AG10803 (cell line): ENCODE results near the gene ZIC1.
A peak's percentile ranks its signal among the peaks of the same experiment; 100 is the strongest.

Experiments used
- DNase-seq: peaks from one replicate; pipeline ENCODE4 v3.0.0; 2010; ENCODE audit warnings: low read depth
- H3K4me3 ChIP-seq: 2 replicates; pipeline ENCODE4 v1.5.1; 2011; ENCODE audit warnings: mild to moderate bottlenecking, low read length, control low read depth
- CTCF ChIP-seq: conservative IDR thresholded peaks from 2 replicates; pipeline ENCODE4 v1.5.1; 2011; ENCODE audit warnings: mild to moderate bottlenecking, low read length, control low read depth, inconsistent platforms

Gene ZIC1

GRCh38 chr3:147397875-147398812 is 11.0 kb upstream of the ZIC1 start:
- H3K4me3 ChIP-seq = no peak overlapping the region
- no peak for TF ChIP-seq CTCF
- DNase-seq = no peak

DNA sequence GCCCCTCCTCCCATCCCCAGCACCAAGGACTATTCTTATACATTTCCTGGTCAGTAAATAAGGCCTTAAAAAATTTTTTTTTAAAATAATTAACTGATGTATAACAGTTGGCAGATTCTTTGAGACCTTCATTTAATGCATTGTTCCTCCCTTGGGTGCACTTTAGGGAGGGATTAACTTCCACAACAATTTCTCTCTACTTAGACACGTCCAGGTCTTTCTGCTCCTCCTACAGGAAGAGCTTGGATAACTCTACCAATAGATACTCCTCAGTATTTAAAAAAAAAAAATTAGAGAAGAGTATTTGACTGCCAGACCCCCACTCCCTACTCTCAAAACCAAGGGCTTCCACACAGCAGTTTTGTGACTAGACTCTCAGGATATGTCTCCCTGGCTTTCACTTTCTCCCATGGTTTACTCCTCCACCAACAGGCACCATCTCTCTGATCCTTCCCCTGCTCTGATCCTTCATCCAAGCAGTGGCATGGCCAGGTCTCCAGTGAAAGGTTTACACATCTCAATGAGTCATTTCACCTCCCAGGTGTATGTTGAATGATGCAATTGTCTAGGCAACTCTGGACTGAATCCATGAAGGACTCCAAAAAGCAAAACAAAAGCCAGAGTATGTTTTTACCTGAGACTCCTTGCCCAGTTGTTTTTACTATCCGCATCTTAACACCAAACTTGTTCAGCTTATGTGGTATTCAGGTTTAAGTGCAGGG is 10.2 kb upstream of the ZIC1 start:
- no peak overlapping the region for H3K4me3 ChIP-seq
- no peak for DNase-seq
- no peak for TF ChIP-seq CTCF

GRCh38 chr3:147400111-147400510 is 9.1 kb upstream of the ZIC1 start:
- no peak for TF ChIP-seq CTCF
- peak; percentile 37 for DNase-seq
- no peak overlapping the region for H3K4me3 ChIP-seq

- no peak for TF ChIP-seq CTCF
Measured at GRCh38 chr3:147400999-147401398, 8.2 kb upstream of the ZIC1 start.

GRCh38 chr3:147401421-147401820 is 7.7 kb upstream of the ZIC1 start:
- H3K4me3 ChIP-seq = no peak overlapping the region
- no peak for TF ChIP-seq CTCF
- no peak for DNase-seq

More at GRCh38 chr3:147400999-147401398, 8.2 kb upstream of the ZIC1 start:
- no peak for DNase-seq
- H3K4me3 ChIP-seq = no peak overlapping the region

DNA sequence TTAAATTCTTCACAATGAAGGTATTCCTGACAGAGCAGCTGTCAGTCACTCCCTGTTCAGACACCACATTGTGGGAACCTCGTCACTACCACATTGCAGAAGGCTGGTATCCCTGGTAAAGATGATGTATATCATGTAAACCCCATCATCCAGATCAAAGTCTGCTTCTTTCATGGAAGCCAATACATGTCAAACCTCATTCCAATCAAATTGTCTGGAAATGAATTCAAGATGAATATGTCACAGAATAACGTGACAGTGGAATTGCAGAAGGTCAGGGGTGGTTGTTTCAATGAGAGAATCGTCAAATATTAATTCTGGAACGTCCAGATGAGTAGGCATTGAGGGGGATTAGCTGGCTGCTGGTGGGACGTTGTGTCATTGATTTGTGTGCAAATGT is 7.0 kb upstream of the ZIC1 start:
- no peak for DNase-seq
- no peak for TF ChIP-seq CTCF
- H3K4me3 ChIP-seq = no peak overlapping the region
